ENCODE results near the gene WDR45B.

- TF ChIP-seq, protein P1, sequence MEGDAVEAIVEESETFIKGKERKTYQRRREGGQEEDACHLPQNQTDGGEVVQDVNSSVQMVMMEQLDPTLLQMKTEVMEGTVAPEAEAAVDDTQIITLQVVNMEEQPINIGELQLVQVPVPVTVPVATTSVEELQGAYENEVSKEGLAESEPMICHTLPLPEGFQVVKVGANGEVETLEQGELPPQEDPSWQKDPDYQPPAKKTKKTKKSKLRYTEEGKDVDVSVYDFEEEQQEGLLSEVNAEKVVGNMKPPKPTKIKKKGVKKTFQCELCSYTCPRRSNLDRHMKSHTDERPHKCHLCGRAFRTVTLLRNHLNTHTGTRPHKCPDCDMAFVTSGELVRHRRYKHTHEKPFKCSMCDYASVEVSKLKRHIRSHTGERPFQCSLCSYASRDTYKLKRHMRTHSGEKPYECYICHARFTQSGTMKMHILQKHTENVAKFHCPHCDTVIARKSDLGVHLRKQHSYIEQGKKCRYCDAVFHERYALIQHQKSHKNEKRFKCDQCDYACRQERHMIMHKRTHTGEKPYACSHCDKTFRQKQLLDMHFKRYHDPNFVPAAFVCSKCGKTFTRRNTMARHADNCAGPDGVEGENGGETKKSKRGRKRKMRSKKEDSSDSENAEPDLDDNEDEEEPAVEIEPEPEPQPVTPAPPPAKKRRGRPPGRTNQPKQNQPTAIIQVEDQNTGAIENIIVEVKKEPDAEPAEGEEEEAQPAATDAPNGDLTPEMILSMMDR (IDR thresholded peaks at IDR 0.05): no peak
- TF ChIP-seq POLR2A (IDR thresholded peaks at IDR 0.05): no peak
Measured at GRCh38 chr17:82650723-82651122, 2.5 kb upstream of the WDR45B start.
